NCI-H2107 treated with DMSO at 0.1 percent for 48 hours (cell line): ENCODE data around the gene NAV1.
"Not testable (repeated sequence)": the region's sequence is repeated elsewhere in the genome, so short reads cannot be mapped to it uniquely, and the experiment has no call there.

Experiments
- DNase-seq: peaks from one replicate; lab custom pipeline; 2025; ENCODE audit not compliant: unreplicated experiment; lab: John Stamatoyannopoulos, UW

The NAV1 gene

DNA sequence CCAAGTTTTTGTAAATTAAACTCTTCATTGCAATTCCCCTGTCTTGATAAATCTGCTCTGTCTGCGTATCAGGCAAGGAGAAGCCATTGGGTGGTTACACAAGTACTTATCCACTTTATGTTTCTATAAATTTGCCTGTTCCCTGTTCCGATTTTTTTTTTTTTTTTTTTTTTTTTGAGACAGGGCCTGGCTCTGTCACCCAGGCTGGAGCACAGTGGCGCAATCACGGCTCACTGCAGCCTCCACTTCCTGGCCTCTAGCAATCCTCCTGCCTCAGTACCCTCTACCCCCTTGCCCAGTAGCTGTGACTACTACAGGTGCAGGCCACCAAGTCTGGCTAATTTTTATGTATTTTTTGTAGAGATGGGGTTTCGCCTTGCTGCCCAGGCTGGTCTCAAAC, 20.9 kb upstream of the NAV1 start:
- DNase-seq = no peak

DNA sequence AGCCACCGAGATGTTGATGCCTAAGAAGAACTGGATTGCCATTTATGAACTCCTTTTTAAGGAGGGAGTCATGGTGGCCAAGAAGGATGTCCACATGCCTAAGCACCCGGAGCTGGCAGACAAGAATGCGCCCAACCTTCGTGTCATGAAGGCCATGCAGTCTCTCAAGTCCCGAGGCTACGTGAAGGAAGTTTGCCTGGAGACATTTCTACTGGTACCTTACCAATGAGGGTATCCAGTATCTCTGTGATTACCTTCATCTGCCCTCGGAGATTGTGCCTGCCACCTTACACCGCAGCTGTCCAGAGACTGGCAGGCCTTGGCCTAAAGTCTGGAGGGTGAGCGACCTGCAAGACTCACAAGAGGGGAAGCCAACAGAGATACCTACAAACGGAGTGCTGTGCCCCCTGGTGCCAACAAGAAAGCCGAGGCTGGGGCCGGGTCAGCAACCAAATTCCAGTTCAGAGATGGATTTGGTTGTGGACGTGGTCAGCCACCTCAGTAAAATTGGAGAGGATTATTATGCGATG, 18.8 kb upstream of the NAV1 start:
- not testable (repeated sequence) for DNase-seq

DNA sequence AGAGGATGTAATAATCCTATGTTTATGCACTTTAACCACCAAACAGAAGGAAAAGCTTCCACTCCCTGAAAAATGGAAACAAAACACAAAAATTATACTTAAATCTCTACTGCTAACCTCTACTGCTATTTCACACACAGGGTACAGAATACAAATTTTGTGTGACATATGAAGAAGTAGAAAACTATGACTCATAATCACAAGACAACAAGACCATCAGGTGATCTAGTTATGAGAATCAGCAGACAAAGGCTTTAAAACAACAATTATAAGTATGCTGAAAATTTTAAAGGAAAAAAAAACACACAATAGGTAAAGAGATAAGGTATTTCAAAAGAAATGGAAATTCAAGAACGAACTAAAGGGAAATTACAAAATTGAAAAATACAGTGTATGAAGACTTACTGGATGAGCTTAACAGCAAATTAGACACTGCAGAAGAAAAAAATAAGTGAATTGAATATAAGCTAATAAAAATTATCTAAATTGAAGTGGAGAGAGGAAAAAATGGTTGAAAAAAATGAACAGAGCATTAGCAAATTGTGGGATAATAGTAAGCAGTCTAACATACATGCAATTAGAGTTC, 13.6 kb upstream of the NAV1 start:
- DNase-seq = no peak

DNA sequence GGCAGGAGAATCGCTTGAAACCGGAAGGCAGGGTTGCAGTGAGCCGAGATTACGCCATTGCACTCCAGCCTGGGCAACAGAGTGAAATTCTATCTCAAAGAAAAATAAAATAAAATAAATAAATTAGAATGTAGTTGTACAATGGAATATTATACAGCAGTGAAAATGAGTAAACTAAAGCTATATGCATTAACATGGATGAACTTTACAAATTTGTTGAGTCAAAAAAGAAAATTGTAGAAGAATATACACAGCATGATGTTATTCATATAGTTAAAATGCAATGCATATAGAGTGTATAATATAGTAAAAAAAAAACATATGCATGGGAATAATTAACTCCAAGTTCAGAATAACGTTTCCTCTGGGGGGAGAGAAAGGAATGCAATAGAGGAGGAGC, 11.0 kb upstream of the NAV1 start:
- no peak for DNase-seq

DNA sequence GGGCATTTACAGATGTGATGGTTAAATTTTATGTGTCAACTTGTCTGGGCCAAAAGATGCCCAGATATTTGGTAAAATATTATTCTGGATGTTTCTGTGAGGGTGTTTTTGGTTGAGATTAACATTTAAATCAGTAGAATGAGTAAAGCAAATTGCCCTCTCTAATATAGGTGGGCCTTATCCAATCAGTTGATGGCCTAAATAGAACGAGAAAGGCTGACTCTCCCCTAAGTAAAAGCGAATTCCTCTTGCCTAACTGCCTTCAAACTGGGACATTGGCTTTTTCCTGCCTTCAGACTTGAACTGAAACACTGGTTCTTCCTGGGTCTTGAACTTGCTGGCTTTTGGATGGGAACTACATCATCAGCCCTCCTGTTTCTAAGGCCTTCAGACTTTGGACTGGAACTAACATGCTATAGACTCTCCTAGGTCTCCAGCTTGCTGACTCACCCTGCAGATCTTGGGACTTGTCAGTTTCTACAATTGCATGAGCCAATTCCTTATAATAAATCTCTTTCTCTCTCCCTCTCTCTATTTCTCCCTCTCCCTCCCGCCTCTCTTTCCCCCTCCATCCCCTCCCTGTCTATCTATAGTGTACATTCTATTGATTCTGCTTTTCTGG, 10.2 kb upstream of the NAV1 start:
- DNase-seq = no peak

DNA sequence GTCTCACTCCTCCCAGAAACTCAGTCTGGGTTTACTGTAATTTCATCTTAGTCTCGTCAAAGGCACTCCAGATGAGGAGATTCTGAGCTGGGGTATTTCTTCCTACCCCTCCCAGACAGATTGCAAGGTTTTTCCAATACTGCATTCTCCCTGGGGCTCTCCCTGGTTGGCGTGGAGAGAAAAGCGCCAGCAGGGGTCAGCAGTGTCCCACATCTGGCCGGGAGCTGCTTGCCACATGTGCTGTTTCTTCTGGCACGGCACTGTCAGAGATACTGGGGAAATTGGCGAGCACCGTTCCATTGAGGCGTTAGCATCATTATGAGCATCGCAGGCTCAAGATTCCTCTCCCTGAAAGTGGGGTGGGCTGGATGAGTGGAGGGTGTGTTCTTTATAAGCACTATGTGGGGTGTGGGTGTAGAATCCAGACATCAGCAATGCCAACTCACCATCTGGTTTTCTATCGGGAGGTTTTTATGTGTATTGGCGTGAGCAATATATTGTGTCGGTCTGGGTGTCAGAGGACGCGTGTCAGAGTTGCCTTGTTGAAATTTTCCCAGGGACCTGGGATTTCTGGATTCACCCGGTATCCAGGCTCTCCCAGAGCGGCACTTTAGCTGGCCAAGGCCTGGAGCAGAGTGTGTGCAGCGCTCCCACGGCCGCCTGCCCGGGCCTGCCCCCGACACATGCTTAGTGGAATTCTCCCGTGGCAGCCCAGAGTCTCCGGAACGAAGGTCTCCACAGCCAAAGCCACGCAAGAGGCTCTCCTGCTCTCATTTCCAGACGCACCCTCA, 8.0 kb upstream of the NAV1 start:
- DNase-seq = peak; percentile 86

DNA sequence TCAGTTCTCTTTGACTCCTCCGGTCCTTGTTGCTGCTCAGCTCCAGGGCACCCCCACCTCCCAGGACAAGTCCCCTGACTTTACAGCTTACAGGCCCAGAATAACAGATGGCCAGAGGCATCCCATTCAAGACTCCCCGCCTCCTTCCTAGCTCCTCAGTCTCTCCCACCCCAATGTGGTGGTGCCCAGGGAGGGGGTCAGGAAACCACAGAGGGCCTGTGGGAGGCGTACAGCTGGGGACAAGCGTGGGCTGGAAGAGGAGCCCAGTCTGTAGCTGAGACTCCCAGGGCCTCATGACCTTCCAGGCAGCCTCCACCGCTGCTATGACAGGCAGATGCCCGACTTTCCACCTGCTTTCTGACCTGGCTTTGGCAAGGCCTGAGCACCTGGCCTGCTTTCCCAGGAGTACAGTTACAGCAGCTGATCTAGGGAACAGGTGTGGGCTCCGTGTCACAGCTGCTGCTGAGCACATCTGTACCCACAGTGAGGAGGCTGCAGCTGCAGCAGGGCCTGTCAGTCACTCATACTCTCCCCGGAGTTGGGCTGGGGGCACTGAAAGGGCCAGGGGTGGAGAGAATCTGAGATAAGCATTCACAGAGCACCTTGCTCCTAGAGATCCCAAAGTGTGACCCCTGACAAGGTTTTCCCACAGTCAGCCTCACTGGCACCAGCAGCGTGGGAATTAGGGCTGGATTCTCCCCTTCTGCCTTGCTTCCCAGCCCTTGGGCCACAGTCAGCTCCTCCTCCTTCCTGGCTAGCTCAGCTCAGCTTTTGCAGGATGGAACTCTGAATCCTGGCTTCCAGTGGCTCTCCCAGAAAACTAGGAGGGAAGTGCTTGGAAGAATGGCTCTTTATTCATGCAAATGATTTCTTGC, 7.1 kb upstream of the NAV1 start:
- DNase-seq = peak; percentile 80

DNA sequence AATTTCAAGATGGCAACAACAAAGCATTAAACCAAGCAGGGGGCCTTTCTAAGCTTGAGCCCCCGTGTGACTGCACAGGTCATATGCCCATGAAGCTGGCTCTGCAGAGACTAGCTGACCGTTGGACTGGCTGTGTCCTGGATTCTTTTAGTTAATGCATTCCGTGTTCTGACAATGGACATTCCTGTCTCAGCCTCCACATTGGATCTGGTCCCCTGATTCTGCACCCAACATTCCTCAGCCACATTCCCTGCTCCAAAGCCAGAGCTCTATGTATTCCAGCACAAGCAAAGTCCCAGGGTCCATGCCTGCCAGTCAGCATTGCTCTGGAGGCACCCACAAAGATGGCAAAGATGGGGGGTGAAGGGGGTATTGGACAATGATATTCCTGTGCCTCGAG, 5.1 kb upstream of the NAV1 start:
- DNase-seq = no peak

DNA sequence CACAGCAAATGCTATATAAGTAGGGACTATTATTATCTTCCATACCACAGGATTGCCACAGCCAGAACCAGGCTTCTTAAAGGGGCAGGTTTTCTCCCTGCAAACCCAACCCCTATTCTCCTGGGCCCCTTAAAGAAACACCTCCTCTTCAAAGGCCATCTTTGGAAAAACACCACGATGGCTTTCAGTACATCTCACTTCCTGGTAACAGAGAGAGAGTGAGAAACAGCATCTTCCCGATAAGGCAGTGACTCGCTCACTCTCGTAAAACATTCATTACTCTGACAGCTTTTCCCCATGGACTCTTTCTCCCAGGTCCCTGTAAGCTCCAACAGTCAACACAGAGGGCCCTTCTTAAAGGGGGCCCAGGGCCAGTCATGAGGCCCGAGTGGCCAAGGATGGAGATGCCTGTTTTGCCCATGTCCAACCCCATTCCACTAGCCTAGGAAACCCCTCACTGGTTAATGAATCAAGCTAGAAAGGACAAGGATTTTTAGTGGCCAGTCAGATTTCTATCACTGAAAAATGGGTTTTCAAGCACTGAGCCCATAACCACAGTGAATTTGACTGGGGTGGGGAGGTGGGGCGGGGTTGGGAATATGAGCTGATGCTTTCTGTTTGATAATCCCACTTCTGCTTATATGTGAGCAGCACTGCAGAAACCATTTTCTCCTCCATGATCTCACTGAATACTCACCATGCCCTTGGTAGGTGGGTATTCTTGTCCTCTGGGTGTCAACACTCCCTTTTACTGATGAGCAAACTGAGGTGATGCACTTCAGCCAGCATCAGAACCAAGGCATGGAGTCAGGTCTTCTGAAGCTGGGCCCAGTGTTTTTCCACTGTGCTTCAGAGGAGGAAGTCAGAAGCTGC, 3.6 kb upstream of the NAV1 start:
- no peak for DNase-seq

DNA sequence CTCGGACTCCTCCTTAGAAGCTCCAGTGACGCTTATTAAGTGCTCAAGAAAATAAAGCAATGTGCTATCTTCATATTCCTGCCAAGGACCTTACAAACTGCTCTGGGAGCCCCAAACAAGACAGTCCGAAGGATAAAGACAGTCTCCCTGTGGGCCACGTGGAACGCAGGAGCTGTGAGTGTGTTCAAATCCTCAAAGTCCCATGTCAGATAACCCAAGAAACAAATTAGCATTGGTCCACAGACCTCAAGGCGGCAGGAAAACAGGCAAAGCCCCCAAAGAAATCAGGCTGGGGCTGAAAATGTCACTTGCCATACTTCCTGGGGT, 3.0 kb upstream of the NAV1 start:
- DNase-seq = no peak

DNA sequence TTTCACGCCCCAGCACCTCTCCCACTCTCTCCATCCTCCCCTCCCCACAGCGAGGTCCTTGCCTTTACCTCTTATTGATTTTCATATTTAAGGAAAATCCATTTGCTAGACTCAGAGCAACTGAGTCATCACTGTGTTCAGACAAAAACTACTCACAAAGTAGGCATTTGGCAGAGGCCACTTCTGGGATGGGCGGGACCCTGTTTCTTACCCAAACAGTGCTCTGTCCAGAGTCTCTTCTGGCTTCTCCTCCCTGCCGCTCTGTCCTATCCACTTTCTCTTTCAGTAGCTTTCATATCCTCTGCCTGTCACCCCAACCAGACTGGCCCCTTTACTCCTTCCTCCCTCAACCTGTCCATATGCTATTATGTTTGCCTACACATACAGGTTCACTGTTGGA, 2.4 kb upstream of the NAV1 start:
- DNase-seq = no peak

DNA sequence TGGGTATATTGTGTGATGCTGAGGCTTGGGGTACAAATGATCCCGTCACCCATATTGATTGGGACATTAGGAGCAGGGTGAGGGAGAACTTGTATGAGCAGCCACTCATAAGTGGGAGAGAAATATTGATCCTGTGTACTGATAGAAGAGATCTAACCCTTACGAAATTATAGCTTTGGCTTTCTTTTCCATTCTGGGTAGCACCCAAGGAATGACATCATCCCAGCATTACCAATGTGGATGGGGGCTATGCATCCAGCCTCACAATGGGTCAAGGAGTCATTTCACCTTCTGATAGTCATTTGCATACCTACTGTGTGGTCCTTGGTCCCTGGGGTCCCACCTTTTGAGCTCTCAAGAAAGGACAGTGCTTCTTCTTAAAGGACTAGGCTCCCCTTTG, 1.9 kb upstream of the NAV1 start:
- DNase-seq = no peak

DNA sequence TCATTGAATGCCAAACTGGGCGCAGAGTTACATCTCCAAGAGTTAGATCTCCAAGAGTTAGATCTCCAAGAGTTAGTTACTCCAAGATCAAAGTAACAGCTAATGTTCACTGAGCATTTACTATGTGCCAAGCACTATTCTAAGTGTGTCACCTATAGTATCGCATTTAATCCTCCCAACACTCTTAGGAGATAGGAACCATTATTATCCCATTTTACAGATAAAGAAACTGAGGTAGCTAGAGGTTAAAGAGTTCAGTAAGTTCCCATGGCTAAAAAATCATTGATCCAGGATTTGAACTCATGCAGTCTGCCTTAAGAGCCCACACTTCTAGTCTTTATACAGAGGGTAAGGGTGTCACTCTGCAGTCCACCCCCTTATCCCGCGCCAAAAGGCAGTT, 1.5 kb upstream of the NAV1 start:
- DNase-seq = no peak

DNA sequence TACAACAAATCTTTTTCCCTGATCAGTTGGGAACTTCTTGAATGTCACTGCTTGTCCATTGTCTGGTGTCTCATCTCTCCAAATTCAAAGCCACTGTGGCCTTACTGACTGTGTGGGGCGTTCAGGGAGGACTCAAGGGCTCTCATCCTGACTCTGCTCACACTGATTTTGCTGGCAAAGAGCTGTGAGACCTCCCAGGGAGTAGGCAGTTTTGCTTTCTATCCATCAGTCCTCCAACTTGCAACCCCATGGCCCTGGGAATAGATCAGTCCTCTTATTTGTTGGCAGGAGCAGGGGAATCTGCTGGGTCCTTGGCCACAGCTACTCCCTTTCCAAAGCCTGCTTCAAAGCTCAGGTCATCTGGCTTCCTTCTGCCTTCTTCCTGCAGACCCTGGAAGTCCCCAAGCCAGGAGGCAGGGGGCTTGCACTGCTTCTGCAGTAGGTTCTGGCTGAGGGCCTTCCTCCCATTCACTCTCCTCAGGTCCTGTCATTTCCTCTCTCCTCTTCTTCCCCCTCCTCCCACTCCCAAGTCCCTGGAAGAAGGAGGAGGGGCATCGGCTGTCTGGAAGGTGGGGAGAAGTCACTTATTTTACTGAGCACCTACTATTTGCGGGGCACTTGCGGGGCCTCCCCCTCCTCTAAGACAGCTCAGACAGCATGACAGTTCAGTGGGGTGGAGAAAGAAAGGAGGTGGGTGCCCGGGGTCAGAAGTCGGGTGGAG, 876 bp upstream of the NAV1 start:
- no peak for DNase-seq

DNA sequence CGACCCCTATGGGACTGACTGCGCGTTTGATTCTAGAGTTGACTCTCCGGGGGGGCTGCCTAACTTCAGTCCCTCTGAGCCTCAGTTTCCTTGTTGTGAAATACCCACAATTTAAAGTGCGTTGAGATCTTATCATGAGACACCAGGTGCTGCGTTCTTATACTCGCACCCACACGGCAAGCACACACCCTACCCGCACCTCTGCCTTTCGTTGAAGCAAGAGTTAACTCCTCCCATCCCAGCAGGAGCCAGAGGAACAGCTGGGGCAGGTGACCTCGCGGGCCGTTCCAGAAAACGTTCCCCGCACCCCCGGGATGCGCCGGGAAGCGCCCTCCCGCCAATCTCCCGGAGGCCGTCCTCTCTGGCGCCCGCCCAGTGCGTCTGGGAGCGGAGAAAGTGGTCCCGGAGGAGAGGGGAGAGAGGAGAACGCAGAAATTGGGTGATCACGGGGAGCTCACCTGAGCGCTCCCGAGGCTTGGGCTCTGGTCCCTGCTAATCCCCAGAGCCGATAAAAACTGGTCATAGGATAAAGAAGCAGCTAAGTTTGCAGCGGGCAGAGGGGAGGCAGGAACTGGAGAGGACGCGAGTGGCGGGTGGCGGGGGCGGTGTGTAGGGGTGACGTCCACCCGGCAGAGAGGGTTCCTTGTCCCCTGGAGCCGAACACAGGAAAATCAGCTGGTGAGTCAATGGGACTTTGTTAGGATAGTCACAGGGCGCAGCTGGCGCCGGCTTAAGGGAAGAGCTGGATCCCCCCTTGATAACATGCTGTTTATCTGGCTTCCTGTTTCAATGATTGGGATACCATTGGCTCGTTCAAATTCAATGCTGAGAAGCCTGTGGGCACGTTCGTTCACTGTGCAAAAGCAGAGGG, 869 bp downstream of the NAV1 start:
- peak; percentile 84 for DNase-seq

DNA sequence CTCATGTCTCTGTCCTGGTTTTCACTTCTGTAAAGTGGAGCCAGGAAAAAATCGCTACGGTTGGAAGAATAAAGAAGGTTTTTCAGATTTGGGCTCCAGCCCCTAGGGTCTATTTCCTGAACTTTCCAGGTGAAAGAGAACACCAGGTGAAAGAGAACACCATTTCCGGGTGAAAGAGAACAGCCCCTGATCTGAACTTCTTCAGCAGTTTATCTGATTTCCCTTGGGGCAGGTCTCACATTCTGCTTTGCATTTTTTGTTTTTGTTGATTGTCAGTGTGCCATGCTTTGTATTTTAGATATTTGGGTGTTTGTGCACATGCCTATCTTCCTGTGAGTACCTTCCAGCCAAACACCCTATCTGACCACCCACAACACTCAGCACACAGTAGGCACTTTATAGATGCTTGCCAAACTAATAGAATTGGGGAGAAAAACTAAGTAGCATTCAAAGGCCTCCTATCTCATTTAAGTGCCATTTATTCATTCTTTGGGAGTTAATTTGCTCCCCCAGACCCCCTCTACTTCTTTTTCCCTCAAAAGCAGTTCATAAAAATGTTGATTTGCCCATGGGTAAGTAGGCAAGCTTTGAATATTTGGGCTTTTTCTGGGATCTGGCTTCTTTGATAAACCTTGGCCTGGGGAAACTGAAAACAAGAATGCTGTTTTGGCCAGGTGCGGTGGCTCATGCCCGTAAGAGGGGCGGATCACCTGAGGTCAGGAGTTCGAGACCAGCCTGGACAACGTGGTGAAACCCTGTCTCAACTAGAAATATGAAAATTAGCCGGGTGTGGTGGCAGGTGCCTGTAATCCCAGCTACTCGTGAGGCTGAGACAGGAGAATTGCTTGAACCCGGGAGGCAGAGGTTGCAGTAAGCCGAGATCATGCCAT, 2.2 kb downstream of the NAV1 start:
- DNase-seq = peak; percentile 77

DNA sequence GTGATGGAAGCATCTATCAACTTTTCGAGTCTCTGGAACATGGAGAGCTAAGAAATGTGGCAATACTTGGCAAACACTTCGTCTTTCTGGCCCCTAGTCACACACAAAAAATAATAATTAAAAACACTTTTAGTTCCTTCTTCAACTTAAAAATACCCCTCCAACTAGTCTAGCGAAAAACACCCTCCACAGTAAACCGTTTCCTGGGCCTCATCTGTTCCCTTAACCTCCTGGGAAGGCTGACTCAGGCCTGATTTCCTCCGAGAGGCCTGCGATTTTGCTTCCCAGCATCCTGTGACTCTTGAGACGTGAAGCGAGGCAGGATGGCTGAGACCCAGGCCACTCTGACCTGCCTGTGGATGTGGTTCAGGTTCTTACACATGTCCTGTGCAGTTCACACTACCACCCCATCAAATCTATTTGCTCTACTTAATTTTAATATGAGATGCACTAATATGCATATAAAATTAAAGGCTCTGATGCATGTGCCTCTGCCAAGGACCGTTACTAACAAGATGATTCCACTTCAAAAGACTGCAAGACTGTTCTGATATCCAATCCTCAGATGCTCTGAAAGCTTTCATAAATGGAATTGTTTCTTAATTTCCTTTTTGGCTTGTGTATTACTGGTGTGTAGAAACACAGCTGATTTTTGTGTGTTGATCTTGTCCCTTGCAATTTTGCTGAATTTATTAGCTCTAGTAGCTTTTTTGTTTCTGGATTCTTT, 3.5 kb downstream of the NAV1 start:
- DNase-seq = no peak
